ENCODE measurements around the gene CD96. TPM values are rescaled to one million over a fixed set of nuclear protein-coding genes. Genes with fewer than 3 reads are reported as not detected.

Gene CD96
- total and polyA plus RNA-seq, 2 donors (not counting 3 experiments of a cell fraction or from before 2014, with no cell fraction given): not detected

GRCh38 chr3:111541391-111541790 lies 606 bp upstream of the CD96 start:
- no peak for DNase-seq (ENCODE audit: low read depth, low spot score)
- no peaks in the 10 kb centered on the region for H3K27me3 ChIP-seq (ENCODE audit: control insufficient read depth in 2 of 2, insufficient read depth in 2 of 2, low read length in 2 of 2)
- TF ChIP-seq MAX (IDR thresholded peaks at IDR 0.05; ENCODE audit: insufficient read depth, insufficient read length) (no peak), GATA2 (IDR thresholded peaks at IDR 0.05; ENCODE audit: insufficient read depth, insufficient read length, low read depth, low read length) (no peak)
- ChIA-PET CTCF (interaction anchor here (1.0 kb wide), 1 partner anchor 9 kb away, joined by 3 read pairs; no protein-coding TSS in a partner anchor), POLR2A (no interaction called here)
- intact Hi-C loops (cut with micrococcal nuclease): no loop called here
- H3K4me3 ChIP-seq (replicated peaks in 1 of 3; ENCODE audit: insufficient read depth in 1 of 3, low read depth in 1 of 3, low read length in 3 of 3): no peak overlapping the region
- dilution Hi-C loops (cut with MboI; ENCODE audit: extremely low pct_ligation_motif_present, low sequenced_read_pairs): no loop called here
- no peaks in the 10 kb centered on the region for H3K79me2 ChIP-seq (ENCODE audit: control insufficient read depth, insufficient read depth, low read length)
- H3K9me3 ChIP-seq (replicated peaks; ENCODE audit: control insufficient read depth, insufficient read depth, low read length): no peaks in the 10 kb centered on the region
- H3K36me3 ChIP-seq (ENCODE audit: control insufficient read depth in 2 of 2, extremely low read depth in 1 of 2, insufficient read depth in 2 of 2, low read length in 2 of 2): no peaks in the 10 kb centered on the region
- BruUV-seq (replicated peaks): no TSS peak
- H3K9ac ChIP-seq (replicated peaks; ENCODE audit: extremely low read depth, insufficient read depth, low read length): no peak overlapping the region
- no peak overlapping the region for H3K27ac ChIP-seq (ENCODE audit: insufficient read depth, low read depth, low read length)
- no peak for FAIRE-seq
- H4K20me1 ChIP-seq (replicated peaks; ENCODE audit: control insufficient read depth, extremely low read depth, insufficient read depth, low read length): no peaks in the 10 kb centered on the region
- H3K9me1 ChIP-seq (replicated peaks; ENCODE audit: control insufficient read depth, extremely low read depth, insufficient read depth, low read length): no peaks in the 10 kb centered on the region
- H2AFZ ChIP-seq (ENCODE audit: low read depth, low read length): no peak overlapping the region
- H3K4me2 ChIP-seq (ENCODE audit: insufficient read depth, low read length): no peak overlapping the region
- no peaks in the 10 kb centered on the region for H3K4me1 ChIP-seq (ENCODE audit: control insufficient read depth, extremely low read depth, insufficient read depth, low read length)

GRCh38 chr3:111542611-111543300 lies 759 bp downstream of the CD96 start:
- BruUV-seq (replicated peaks): no TSS peak
- Histone ChIP-seq H3K27ac (ENCODE audit: insufficient read depth, low read depth, low read length) (no peak overlapping the region), H3K4me1 (ENCODE audit: control insufficient read depth, extremely low read depth, insufficient read depth, low read length) (no peaks in the 10 kb centered on the region), H3K4me2 (ENCODE audit: insufficient read depth, low read length) (no peak overlapping the region), H3K79me2 (ENCODE audit: control insufficient read depth, insufficient read depth, low read length) (no peaks in the 10 kb centered on the region), H3K27me3 (ENCODE audit: control insufficient read depth in 2 of 2, insufficient read depth in 2 of 2, low read length in 2 of 2) (peaks cover 0 to 1% of the 10 kb centered on the region in 2 experiments), H3K9me1 (replicated peaks; ENCODE audit: control insufficient read depth, extremely low read depth, insufficient read depth, low read length) (no peaks in the 10 kb centered on the region), H3K9me3 (replicated peaks; ENCODE audit: control insufficient read depth, insufficient read depth, low read length) (no peaks in the 10 kb centered on the region), H2AFZ (ENCODE audit: low read depth, low read length) (no peak overlapping the region), H3K36me3 (ENCODE audit: control insufficient read depth in 2 of 2, extremely low read depth in 1 of 2, insufficient read depth in 2 of 2, low read length in 2 of 2) (no peaks in the 10 kb centered on the region), H3K4me3 (replicated peaks in 1 of 3; ENCODE audit: insufficient read depth in 1 of 3, low read depth in 1 of 3, low read length in 3 of 3) (no peak overlapping the region), H4K20me1 (replicated peaks; ENCODE audit: control insufficient read depth, extremely low read depth, insufficient read depth, low read length) (no peaks in the 10 kb centered on the region), H3K9ac (replicated peaks; ENCODE audit: extremely low read depth, insufficient read depth, low read length) (no peak overlapping the region)
- TF ChIP-seq EZH2 (IDR thresholded peaks at IDR 0.05; ENCODE audit: borderline replicate concordance, low read depth, low read length, severe bottlenecking) (no peak), GATA2 (IDR thresholded peaks at IDR 0.05; ENCODE audit: insufficient read depth, insufficient read length, low read depth, low read length) (no peak), MYC (IDR thresholded peaks at IDR 0.05; ENCODE audit: low read depth, low read length) (no peak)
- dilution Hi-C loops (cut with MboI; ENCODE audit: extremely low pct_ligation_motif_present, low sequenced_read_pairs): no loop called here
- POLR2A ChIA-PET: no interaction called here
- DNase-seq (ENCODE audit: low read depth, low spot score) (no peak), FAIRE-seq (no peak)
- intact Hi-C loops (cut with micrococcal nuclease): no loop called here
- CTCF ChIA-PET: no interaction called here

Measured in endothelial cell of umbilical vein (primary cell).